Measurements from ENCODE around the gene GOLPH3L.

Gene GOLPH3L

DNA sequence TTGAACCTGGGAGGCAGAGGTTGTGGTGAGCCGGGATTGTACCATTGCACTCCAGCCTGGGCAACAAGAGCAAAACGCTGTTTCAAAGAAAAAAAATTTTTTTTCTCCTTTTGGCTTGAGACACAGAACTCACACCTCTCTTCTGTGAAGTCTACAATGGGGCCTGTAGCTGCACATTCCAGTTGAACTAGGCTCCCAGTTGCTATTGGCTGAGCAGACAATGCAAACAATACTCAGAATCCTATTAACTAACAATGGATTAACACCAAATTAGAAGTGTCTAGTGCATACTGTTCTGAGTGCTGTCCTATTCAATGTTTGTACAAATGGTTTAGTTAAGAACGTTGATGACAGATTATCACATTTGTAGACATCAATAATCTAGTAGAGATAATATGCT lies 100.0 kb downstream of the GOLPH3L start:
- DNase-seq (ENCODE audit: insufficient read length, low spot score), result peak; percentile 47
- TF ChIP-seq, protein P1, sequence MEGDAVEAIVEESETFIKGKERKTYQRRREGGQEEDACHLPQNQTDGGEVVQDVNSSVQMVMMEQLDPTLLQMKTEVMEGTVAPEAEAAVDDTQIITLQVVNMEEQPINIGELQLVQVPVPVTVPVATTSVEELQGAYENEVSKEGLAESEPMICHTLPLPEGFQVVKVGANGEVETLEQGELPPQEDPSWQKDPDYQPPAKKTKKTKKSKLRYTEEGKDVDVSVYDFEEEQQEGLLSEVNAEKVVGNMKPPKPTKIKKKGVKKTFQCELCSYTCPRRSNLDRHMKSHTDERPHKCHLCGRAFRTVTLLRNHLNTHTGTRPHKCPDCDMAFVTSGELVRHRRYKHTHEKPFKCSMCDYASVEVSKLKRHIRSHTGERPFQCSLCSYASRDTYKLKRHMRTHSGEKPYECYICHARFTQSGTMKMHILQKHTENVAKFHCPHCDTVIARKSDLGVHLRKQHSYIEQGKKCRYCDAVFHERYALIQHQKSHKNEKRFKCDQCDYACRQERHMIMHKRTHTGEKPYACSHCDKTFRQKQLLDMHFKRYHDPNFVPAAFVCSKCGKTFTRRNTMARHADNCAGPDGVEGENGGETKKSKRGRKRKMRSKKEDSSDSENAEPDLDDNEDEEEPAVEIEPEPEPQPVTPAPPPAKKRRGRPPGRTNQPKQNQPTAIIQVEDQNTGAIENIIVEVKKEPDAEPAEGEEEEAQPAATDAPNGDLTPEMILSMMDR (IDR thresholded peaks at IDR 0.05; ENCODE audit: insufficient read depth, missing control alignments), result no peak
- no peak for FAIRE-seq
